MM.1S (cell line): ENCODE results near the gene ARHGAP30.
"Not testable (repeated sequence)": the region's sequence is repeated elsewhere in the genome, so short reads cannot be mapped to it uniquely, and the experiment has no call there.

ENCODE experiments used
- DNase-seq: peaks from one replicate; pipeline ENCODE4 v3.0.0-alpha.2; 2015
- H2AFZ ChIP-seq: fragments of 300-600 bp; sonication (generic); 2 replicates; pipeline ENCODE4 v1.6.0; 2016; ENCODE audit warnings: antibody characterized with exemption, low read length
- H3F3A ChIP-seq: fragments of 300-600 bp; sonication (generic); 2 replicates; pipeline ENCODE4 v1.6.1; 2016; ENCODE audit warnings: mild to moderate bottlenecking, antibody characterized with exemption, low read length, moderate library complexity, mixed read lengths; ENCODE audit not compliant: insufficient read depth
- H3K27ac ChIP-seq: fragments of 300-600 bp; sonication (generic); 2 replicates; pipeline ENCODE4 v1.5.1; 2016; ENCODE audit warnings: mild to moderate bottlenecking, low read length
- H3K27me3 ChIP-seq: fragments of 300-600 bp; sonication (generic); replicated peaks from 2 replicates; pipeline ENCODE4 v1.6.0; 2016; ENCODE audit warnings: low read length; ENCODE audit not compliant: insufficient read depth
- H3K36me3 ChIP-seq: fragments of 300-600 bp; sonication (generic); replicated peaks from 2 replicates; pipeline ENCODE4 v1.6.1; 2016; ENCODE audit warnings: mild to moderate bottlenecking, low read length, mixed read lengths; ENCODE audit not compliant: insufficient read depth
- H3K4me1 ChIP-seq: fragments of 300-600 bp; sonication (generic); 2 replicates; pipeline ENCODE4 v1.6.1; 2016; ENCODE audit warnings: low read length, mixed read lengths
- H3K4me2 ChIP-seq: fragments of 300-600 bp; sonication (generic); 2 replicates; pipeline ENCODE4 v1.6.0; 2016; ENCODE audit warnings: low read depth, low read length
- H3K4me3 ChIP-seq: fragments of 300-600 bp; sonication (generic); 2 replicates; pipeline ENCODE4 v1.5.1; 2016; ENCODE audit warnings: low read length, mixed read lengths
- H3K79me2 ChIP-seq: fragments of 300-600 bp; sonication (generic); 2 replicates; pipeline ENCODE4 v1.6.1; 2016; ENCODE audit warnings: mixed run types, low read length, mixed read lengths
- H3K9ac ChIP-seq: fragments of 300-600 bp; sonication (generic); 2 replicates; pipeline ENCODE4 v1.6.1; 2016; ENCODE audit warnings: low read length, mixed read lengths
- H3K9me2 ChIP-seq: fragments of 300-600 bp; sonication (generic); replicated peaks from 2 replicates; pipeline ENCODE4 v1.6.1; 2016; ENCODE audit warnings: mild to moderate bottlenecking, low read length, mixed read lengths; ENCODE audit not compliant: insufficient read depth
- H3K9me3 ChIP-seq: fragments of 300-600 bp; sonication (generic); replicated peaks from 2 replicates; pipeline ENCODE4 v1.6.1; 2016; ENCODE audit warnings: mild to moderate bottlenecking, low read length, mixed read lengths; ENCODE audit not compliant: insufficient read depth
- H4K20me1 ChIP-seq: fragments of 300-600 bp; sonication (generic); 2 replicates; pipeline ENCODE4 v1.6.1; 2016; ENCODE audit warnings: mild to moderate bottlenecking, low read length, moderate library complexity, mixed read lengths; ENCODE audit not compliant: insufficient read depth
- EZH2 ChIP-seq: fragments of 300-600 bp; sonication (generic); optimal IDR thresholded peaks from 2 replicates; pipeline ENCODE3; 2017; ENCODE audit warnings: low read depth, mild to moderate bottlenecking, antibody characterized with exemption, low read length, mixed read lengths
- EZH2phosphoT487 ChIP-seq: fragments of 300-600 bp; sonication (generic); IDR thresholded peaks from 2 replicates; pipeline ENCODE4 v1.6.1; 2018; ENCODE audit warnings: antibody characterized with exemption, low read length
- TF ChIP-seq, protein P1 (sequence below): fragments of 300-600 bp; sonication (generic); IDR thresholded peaks from 2 replicates; pipeline ENCODE4 v1.5.1; 2016; ENCODE audit warnings: antibody characterized with exemption, low read length, mixed read lengths

Gene ARHGAP30

GRCh38 chr1:161031874-161032273 is 37.8 kb downstream of the ARHGAP30 start:
- Histone ChIP-seq H3K9ac (no peak overlapping the region), H3K4me3 (no peak overlapping the region), H3K9me2 (no peaks in the 10 kb centered on the region), H3K9me3 (no peaks in the 10 kb centered on the region), H3K36me3 (no peaks in the 10 kb centered on the region), H4K20me1 (no peaks in the 10 kb centered on the region), H3K79me2 (no peaks in the 10 kb centered on the region), H3K4me1 (peaks cover 9% of the 10 kb centered on the region; the same call in 1 of the 2 replicates), H3K27ac (no peak overlapping the region), H3F3A (no peaks in the 10 kb centered on the region), H2AFZ (no peak overlapping the region), H3K4me2 (no peak overlapping the region), H3K27me3 (no peaks in the 10 kb centered on the region)
- no peak for TF ChIP-seq EZH2phosphoT487
- TF ChIP-seq EZH2 = no peak
- TF ChIP-seq, protein P1, sequence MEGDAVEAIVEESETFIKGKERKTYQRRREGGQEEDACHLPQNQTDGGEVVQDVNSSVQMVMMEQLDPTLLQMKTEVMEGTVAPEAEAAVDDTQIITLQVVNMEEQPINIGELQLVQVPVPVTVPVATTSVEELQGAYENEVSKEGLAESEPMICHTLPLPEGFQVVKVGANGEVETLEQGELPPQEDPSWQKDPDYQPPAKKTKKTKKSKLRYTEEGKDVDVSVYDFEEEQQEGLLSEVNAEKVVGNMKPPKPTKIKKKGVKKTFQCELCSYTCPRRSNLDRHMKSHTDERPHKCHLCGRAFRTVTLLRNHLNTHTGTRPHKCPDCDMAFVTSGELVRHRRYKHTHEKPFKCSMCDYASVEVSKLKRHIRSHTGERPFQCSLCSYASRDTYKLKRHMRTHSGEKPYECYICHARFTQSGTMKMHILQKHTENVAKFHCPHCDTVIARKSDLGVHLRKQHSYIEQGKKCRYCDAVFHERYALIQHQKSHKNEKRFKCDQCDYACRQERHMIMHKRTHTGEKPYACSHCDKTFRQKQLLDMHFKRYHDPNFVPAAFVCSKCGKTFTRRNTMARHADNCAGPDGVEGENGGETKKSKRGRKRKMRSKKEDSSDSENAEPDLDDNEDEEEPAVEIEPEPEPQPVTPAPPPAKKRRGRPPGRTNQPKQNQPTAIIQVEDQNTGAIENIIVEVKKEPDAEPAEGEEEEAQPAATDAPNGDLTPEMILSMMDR = no peak
- peak; percentile 0 for DNase-seq

- not testable (repeated sequence) for H3K36me3 ChIP-seq, H2AFZ ChIP-seq, H3K9ac ChIP-seq, H3F3A ChIP-seq, H3K4me2 ChIP-seq, H3K4me3 ChIP-seq, H3K9me2 ChIP-seq, H3K4me1 ChIP-seq, H3K27ac ChIP-seq, H3K27me3 ChIP-seq, H3K9me3 ChIP-seq, H3K79me2 ChIP-seq, H4K20me1 ChIP-seq
- peak; percentile 0 for DNase-seq
These were observed 40.2 kb downstream of the ARHGAP30 start for GRCh38 chr1:161029466-161029865.

- H3K9me3 ChIP-seq, H3F3A ChIP-seq, H3K27ac ChIP-seq, H4K20me1 ChIP-seq, H2AFZ ChIP-seq, H3K27me3 ChIP-seq, H3K9ac ChIP-seq, DNase-seq, H3K4me3 ChIP-seq, H3K4me2 ChIP-seq, H3K9me2 ChIP-seq, H3K4me1 ChIP-seq, H3K79me2 ChIP-seq, H3K36me3 ChIP-seq: not testable (repeated sequence)
These were observed 42.7 kb downstream of the ARHGAP30 start for GRCh38 chr1:161026954-161027353.

- H2AFZ ChIP-seq, H3K9me3 ChIP-seq, H4K20me1 ChIP-seq, H3K27me3 ChIP-seq, H3K27ac ChIP-seq, H3K4me2 ChIP-seq, H3K9me2 ChIP-seq, H3K4me3 ChIP-seq, H3K36me3 ChIP-seq, H3K9ac ChIP-seq: not testable (repeated sequence)
- peaks cover 34% of the 10 kb centered on the region for H3K79me2 ChIP-seq
- DNase-seq = peak; percentile 2
- peaks cover 16% of the 10 kb centered on the region for H3K4me1 ChIP-seq
- peaks cover 10% of the 10 kb centered on the region for H3F3A ChIP-seq
These were observed 47.3 kb downstream of the ARHGAP30 start for GRCh38 chr1:161022432-161022831.

GRCh38 chr1:161021970-161022353 is 47.7 kb downstream of the ARHGAP30 start:
- DNase-seq = no peak
- H3K4me3 ChIP-seq = peak overlapping the region; percentile 70
- no peaks in the 10 kb centered on the region for H3K36me3 ChIP-seq
- H3K79me2 ChIP-seq = peaks cover 35% of the 10 kb centered on the region
- peaks cover 10% of the 10 kb centered on the region for H3F3A ChIP-seq
- H2AFZ ChIP-seq = peak overlapping the region; percentile 80
- H3K27me3 ChIP-seq = no peaks in the 10 kb centered on the region
- H3K9me2 ChIP-seq = no peaks in the 10 kb centered on the region
- H3K4me1 ChIP-seq = peaks cover 16% of the 10 kb centered on the region
- no peaks in the 10 kb centered on the region for H4K20me1 ChIP-seq
- TF ChIP-seq, protein P1 = no peak
- TF ChIP-seq EZH2phosphoT487 (no peak), EZH2 (no peak)
- H3K9me3 ChIP-seq = no peaks in the 10 kb centered on the region
- peak overlapping the region; percentile 70; the same call in 1 of the 2 replicates for H3K9ac ChIP-seq
- peak overlapping the region; percentile 64; the same call in 1 of the 2 replicates for H3K27ac ChIP-seq
- peak overlapping the region; percentile 69 for H3K4me2 ChIP-seq
